NCI-H1436 (cell line): ENCODE data around the gene SIMC1.

Experiments
- DNase-seq: peaks from one replicate; lab custom pipeline; 2025; lab: John Stamatoyannopoulos, UW

Gene SIMC1

DNA sequence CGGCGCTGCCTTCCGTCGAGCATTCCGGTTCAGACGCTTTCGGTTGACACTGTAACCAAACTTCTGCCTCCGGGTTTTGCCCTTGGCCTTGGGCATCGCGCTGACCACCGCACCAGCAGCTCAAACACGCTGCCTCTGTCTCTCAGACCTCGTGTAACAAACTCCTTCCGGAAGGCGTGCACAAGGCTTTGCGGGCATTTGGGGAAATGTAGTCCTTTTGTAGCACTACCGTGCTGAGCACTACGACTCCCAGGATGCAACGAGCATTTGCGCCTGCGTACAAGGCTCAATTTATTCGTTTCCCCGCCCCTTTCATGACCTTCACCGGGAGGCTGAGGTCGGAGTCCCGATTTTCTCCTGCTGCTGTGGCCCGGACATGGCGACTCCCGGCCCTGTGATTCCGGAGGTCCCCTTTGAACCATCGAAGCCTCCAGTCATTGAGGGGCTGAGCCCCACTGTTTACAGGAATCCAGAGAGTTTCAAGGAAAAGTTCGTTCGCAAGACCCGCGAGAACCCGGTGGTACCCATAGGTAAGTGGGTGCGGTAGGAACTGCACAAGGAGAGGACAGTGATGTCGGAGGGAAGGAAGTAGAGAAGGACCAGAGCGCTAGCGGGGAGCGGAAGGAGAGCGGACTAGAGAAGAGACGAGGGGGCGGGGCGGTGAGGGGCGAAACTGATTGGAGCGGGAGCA lies 150.4 kb downstream of the SIMC1 start, which contains the start of the genes HIGD2A and NOP16:
Gene HIGD2A, plus strand, starts transcription at position 308 of the 691 bp plus-strand sequence. Its CDS starts 69 bp downstream, at position 377.
Gene NOP16, minus strand, starts transcription at position 155 of the 691 bp plus-strand sequence. Its CDS starts 59 bp downstream, at position 96.
- DNase-seq, result peak; percentile 88

GRCh38 chr5:176389135-176390123 lies 151.2 kb downstream of the SIMC1 start:
- DNase-seq, result no peak

DNA sequence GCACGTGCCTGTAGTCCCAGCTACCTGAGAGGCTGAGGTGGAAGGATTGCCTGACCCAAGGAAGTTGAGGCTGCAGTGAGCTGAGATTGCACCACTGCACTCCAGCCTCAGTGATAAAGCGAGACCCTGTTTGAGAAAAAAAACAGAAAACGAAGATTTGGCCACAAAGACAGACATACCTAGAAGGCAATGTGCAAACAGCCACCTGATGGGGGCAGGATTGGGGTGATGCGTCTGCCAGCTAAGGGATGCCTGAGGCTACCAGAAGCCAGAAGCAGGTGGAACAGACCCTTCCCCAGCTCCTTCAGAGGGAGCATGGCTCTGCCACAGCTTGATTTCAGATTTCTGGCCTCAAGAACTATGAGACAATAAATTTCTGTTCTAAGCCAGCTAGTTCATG lies 153.3 kb downstream of the SIMC1 start:
- DNase-seq, result no peak

DNA sequence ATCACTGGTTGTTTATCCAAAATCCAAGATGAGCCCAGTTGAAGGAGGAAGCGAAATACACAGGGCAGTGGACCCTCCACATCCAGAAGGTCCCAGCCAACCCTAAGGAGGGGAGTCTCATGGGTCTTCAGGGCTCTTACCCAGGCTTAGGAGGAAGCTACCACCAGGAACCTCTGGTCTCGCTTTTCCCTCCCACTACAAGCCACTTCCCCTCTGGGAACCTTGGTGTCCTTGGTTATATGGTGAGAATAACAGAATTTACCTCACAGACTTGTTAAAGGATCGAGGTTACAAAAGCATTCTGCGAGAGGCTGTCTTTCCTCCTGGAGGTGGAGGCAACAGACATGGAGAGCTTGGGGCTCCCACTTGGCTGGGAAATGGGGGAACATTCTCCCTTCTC lies 153.8 kb downstream of the SIMC1 start:
- DNase-seq, result no peak

DNA sequence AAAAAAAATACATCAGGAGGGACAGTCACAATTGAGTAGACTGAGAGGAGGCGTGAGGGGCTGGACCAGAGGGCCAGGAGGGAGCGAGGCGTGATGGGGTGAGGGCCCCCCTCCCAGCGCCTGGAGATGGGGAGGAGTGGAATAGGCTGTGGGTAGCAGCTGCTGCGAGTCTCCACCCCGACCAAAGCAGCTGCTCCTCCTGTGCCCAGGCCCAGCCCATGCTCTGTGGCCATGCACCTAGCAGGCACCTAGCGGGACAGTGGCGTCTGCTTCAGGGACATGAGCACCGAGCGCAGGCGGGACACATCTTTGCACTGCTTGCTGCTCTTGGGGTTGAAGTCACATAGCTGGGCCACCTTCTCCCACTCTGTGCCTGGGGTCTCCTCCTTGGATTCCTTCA lies 154.3 kb downstream of the SIMC1 start:
- no peak for DNase-seq

DNA sequence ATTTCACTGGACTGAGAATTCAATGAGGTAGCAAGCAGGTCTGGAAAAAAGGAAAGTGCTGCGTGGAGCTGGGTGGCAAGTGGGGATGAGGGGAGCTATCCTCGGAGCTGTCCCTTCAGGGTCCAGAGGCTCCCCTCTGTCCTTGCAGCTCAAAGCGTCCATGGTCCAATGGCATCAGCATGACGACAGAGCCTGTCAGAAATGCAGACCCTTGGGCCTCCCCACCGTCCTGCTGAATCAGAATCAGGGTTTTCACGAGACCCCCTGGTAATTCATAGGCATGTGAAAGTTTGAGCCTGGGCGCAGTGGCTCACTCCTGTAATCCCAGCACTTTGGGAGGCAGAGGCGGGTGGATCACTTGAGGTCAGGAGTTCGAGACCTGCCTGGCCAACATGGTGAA lies 155.9 kb downstream of the SIMC1 start:
- no peak for DNase-seq

DNA sequence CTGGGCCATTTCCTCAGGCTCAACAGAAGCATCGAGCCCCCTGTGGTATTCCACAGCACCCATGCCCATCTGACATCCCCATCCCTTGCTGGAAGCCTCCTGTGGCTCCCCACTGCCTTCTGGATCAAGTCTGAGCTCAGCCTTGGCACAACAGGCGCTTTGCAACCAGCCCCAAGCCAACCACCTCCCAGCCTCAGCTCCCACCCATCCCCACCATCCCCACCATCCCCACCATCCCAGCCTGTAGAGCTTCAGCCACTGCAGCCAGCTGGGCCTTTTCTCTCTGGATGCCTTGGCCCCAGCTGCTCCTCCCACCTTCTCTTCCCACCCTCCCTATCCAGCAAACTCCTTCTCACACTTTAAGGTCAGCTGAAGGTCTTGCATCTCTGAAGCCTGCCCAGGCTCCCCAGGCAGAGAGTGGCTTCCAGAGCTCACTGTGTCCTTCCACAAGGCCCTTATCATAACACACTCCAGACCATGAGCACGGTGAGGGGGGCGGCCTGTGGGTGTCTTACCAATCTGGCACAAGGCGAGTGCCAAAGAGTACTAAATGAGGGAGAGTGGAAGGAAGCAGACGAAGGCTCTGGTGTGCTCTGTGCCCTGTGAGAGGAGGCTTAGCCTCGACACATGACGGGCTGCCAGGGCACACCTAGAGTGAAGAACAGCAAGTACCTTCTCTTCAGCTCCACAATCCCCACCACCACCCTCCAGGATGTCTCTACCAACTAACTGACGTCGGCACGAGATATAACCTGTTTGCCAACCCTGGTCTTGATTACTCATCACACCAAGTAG lies 156.9 kb downstream of the SIMC1 start:
- no peak for DNase-seq
